Kidney epithelial cell (primary cell): Measurements from ENCODE around the gene PLAC9. TPM values are rescaled to one million over a fixed set of nuclear protein-coding genes. Genes with fewer than 3 reads are reported as not detected.

ENCODE experiments used
- DNase-seq: peaks from one replicate; pipeline ENCODE4 v3.0.0-alpha.2; 2010; ENCODE audit warnings: low read depth
- H3K27me3 ChIP-seq: 2 replicates; pipeline ENCODE4 v1.6.0; 2011; ENCODE audit warnings: low read length; ENCODE audit not compliant: control insufficient read depth, insufficient read depth
- H3K36me3 ChIP-seq: 2 replicates; pipeline ENCODE4 v1.5.1; 2011; ENCODE audit warnings: low read length; ENCODE audit not compliant: control insufficient read depth, insufficient read depth
- H3K4me3 ChIP-seq: 2 replicates; pipeline ENCODE4 v1.5.1; 2011; ENCODE audit warnings: low read depth, mild to moderate bottlenecking, control low read depth, low read length
- CTCF ChIP-seq: IDR thresholded peaks from 2 replicates; pipeline ENCODE4 v1.5.1; 2011; ENCODE audit warnings: mild to moderate bottlenecking, moderate library complexity, low read length, control low read depth, inconsistent platforms; ENCODE audit not compliant: insufficient read depth, poor library complexity, severe bottlenecking
- total RNA-seq: library from RNA; depleted of rRNA; stranded (reverse); fragments of >200 nt; gene quantifications from 2 replicates; pipeline ENCODE4 v1.2.3, GENCODE V29; 2015

PLAC9 gene
- total RNA-seq, 1 donor from 2014 or later, result not detected

- H3K36me3 ChIP-seq, result peaks cover 4% of the 10 kb centered on the region
- DNase-seq, result no peak
- TF ChIP-seq CTCF, result no peak
These were observed 36.3 kb downstream of the PLAC9 start for GRCh38 chr10:80168679-80169380.

GRCh38 chr10:80170026-80170425, 37.5 kb downstream of the PLAC9 start:
- Histone ChIP-seq H3K36me3 (peaks cover 4% of the 10 kb centered on the region), H3K27me3 (no peaks in the 10 kb centered on the region), H3K4me3 (no peak overlapping the region)
- no peak for TF ChIP-seq CTCF
- DNase-seq, result no peak

More at GRCh38 chr10:80168679-80169380, 36.3 kb downstream of the PLAC9 start:
- Histone ChIP-seq H3K27me3 (no peaks in the 10 kb centered on the region), H3K4me3 (no peak overlapping the region)

- no peak for DNase-seq
- Histone ChIP-seq H3K4me3 (no peak overlapping the region), H3K27me3 (no peaks in the 10 kb centered on the region), H3K36me3 (peaks cover 4% of the 10 kb centered on the region)
- no peak for TF ChIP-seq CTCF
These were observed 38.1 kb downstream of the PLAC9 start for GRCh38 chr10:80170641-80171040.

- no peaks in the 10 kb centered on the region for H3K27me3 ChIP-seq
- no peak for DNase-seq
- TF ChIP-seq CTCF, result no peak
- H3K36me3 ChIP-seq, result peaks cover 4% of the 10 kb centered on the region
- H3K4me3 ChIP-seq, result no peak overlapping the region
These were observed 38.7 kb downstream of the PLAC9 start for GRCh38 chr10:80171248-80171660.

- TF ChIP-seq CTCF, result no peak
- Histone ChIP-seq H3K27me3 (no peaks in the 10 kb centered on the region), H3K4me3 (no peak overlapping the region), H3K36me3 (peaks cover 4% of the 10 kb centered on the region)
- no peak for DNase-seq
These were observed 40.4 kb downstream of the PLAC9 start for GRCh38 chr10:80172896-80173295.

GRCh38 chr10:80173466-80173865, 40.9 kb downstream of the PLAC9 start:
- Histone ChIP-seq H3K27me3 (no peaks in the 10 kb centered on the region), H3K36me3 (peaks cover 4% of the 10 kb centered on the region), H3K4me3 (no peak overlapping the region)
- DNase-seq, result no peak
- no peak for TF ChIP-seq CTCF
